DOHH2 (cell line): ENCODE results near the gene ADGRG4.

Experiments
- H3F3A ChIP-seq: fragments of 200-600 bp; sonication (generic), shearing (Covaris generic); 2 replicates; pipeline ENCODE4 v1.6.0; 2016; ENCODE audit warnings: antibody characterized with exemption, mild to moderate bottlenecking; ENCODE audit not compliant: control insufficient read depth, insufficient read depth
- H3K27ac ChIP-seq: fragments of 200-600 bp; sonication (generic); 2 replicates; pipeline ENCODE4 v1.5.1; 2014; ENCODE audit warnings: low read depth, mild to moderate bottlenecking, low read length, moderate library complexity
- H3K27me3 ChIP-seq: fragments of 200-600 bp; sonication (generic); 2 replicates; pipeline ENCODE4 v1.6.1; 2014; ENCODE audit warnings: mild to moderate bottlenecking, low read length, mixed read lengths; ENCODE audit not compliant: control insufficient read depth
- H3K36me3 ChIP-seq: fragments of 200-600 bp; sonication (generic); 2 replicates; pipeline ENCODE4 v1.6.1; 2014; ENCODE audit warnings: mild to moderate bottlenecking, low read length, moderate library complexity, mixed read lengths; ENCODE audit not compliant: control insufficient read depth
- H3K4me1 ChIP-seq: fragments of 200-600 bp; sonication (generic); 2 replicates; pipeline ENCODE4 v1.6.1; 2014; ENCODE audit warnings: mild to moderate bottlenecking, low read length, mixed read lengths; ENCODE audit not compliant: control insufficient read depth
- H3K4me2 ChIP-seq: fragments of 200-600 bp; sonication (generic); 2 replicates; pipeline ENCODE4 v1.6.0; 2014; ENCODE audit warnings: mild to moderate bottlenecking, low read length, moderate library complexity
- H3K4me3 ChIP-seq: fragments of 200-600 bp; sonication (generic); 2 replicates; pipeline ENCODE4 v1.5.1; 2014; ENCODE audit warnings: mild to moderate bottlenecking, low read length, mixed read lengths
- H3K79me2 ChIP-seq: fragments of 200-600 bp; sonication (generic); 2 replicates; pipeline ENCODE4 v1.6.1; 2014; ENCODE audit warnings: mild to moderate bottlenecking, low read length, mixed read lengths; ENCODE audit not compliant: control insufficient read depth
- H3K9me2 ChIP-seq: fragments of 200-600 bp; sonication (generic); replicated peaks from 2 replicates; pipeline ENCODE4 v1.6.1; 2014; ENCODE audit warnings: mild to moderate bottlenecking, low read length, mixed read lengths; ENCODE audit not compliant: control insufficient read depth
- H3K9me3 ChIP-seq: fragments of 200-600 bp; sonication (generic); 2 replicates; pipeline ENCODE4 v1.6.1; 2014; ENCODE audit warnings: antibody characterized with exemption, low read length, mixed read lengths; ENCODE audit not compliant: control insufficient read depth, insufficient read depth
- H4K20me1 ChIP-seq: fragments of 200-600 bp; sonication (generic); 2 replicates; pipeline ENCODE4 v1.6.0; 2014; ENCODE audit warnings: low read depth, mild to moderate bottlenecking, antibody characterized with exemption, low read length, moderate library complexity; ENCODE audit not compliant: control insufficient read depth, insufficient read depth
- CTCF ChIP-seq: fragments of 200-600 bp; sonication (generic); IDR thresholded peaks from one replicate; pipeline ENCODE4 v1.5.1; 2014; ENCODE audit warnings: antibody characterized with exemption, mild to moderate bottlenecking, low read depth, low read length; ENCODE audit not compliant: poor library complexity, severe bottlenecking
- EZH2phosphoT487 ChIP-seq: fragments of 200-600 bp; sonication (generic); IDR thresholded peaks from 2 replicates; pipeline ENCODE4 v1.6.1; 2017; ENCODE audit warnings: borderline replicate concordance, mild to moderate bottlenecking, antibody characterized with exemption, low read length, moderate library complexity, mixed read lengths

ADGRG4 gene

GRCh38 chrX:136268051-136269048, 32.4 kb upstream of the ADGRG4 start:
- H3K27ac ChIP-seq, result no peak overlapping the region
- H3K4me1 ChIP-seq, result peaks cover 30% of the 10 kb centered on the region
- no peak overlapping the region for H3K4me3 ChIP-seq
- H3K27me3 ChIP-seq, result no peaks in the 10 kb centered on the region
- no peak overlapping the region for H3K4me2 ChIP-seq
- no peaks in the 10 kb centered on the region for H3K9me3 ChIP-seq
- H3K9me2 ChIP-seq, result no peaks in the 10 kb centered on the region
- no peaks in the 10 kb centered on the region for H3K79me2 ChIP-seq
- TF ChIP-seq CTCF (peak; percentile 61), EZH2phosphoT487 (no peak)
- no peaks in the 10 kb centered on the region for H3F3A ChIP-seq
- no peaks in the 10 kb centered on the region for H3K36me3 ChIP-seq
- H4K20me1 ChIP-seq, result no peaks in the 10 kb centered on the region

DNA sequence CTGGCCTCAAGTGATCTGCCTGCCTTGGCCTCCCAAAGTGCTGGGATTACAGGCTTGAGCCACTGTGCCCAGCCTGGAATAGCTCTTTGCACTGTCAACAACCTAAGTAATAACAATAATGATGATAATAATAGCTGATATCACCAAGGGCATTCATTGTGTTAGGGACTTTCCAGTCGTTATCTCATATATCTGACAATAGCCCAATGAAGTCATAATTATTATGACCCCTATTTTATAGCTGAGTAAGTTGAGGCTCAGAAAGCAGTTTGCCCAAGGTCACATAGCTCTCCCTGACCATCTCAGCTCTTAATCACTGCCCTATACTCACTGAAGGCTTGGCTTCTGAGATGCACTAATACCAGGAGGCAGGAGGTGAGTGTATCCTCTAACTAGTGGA, 30.8 kb upstream of the ADGRG4 start:
- Histone ChIP-seq H3K36me3 (no peaks in the 10 kb centered on the region), H3K79me2 (no peaks in the 10 kb centered on the region), H4K20me1 (no peaks in the 10 kb centered on the region), H3K27ac (no peak overlapping the region), H3K4me3 (no peak overlapping the region), H3K9me2 (no peaks in the 10 kb centered on the region), H3F3A (no peaks in the 10 kb centered on the region), H3K4me1 (peaks cover 30% of the 10 kb centered on the region), H3K9me3 (no peaks in the 10 kb centered on the region), H3K27me3 (no peaks in the 10 kb centered on the region), H3K4me2 (no peak overlapping the region)
- no peak for TF ChIP-seq CTCF
- no peak for TF ChIP-seq EZH2phosphoT487

DNA sequence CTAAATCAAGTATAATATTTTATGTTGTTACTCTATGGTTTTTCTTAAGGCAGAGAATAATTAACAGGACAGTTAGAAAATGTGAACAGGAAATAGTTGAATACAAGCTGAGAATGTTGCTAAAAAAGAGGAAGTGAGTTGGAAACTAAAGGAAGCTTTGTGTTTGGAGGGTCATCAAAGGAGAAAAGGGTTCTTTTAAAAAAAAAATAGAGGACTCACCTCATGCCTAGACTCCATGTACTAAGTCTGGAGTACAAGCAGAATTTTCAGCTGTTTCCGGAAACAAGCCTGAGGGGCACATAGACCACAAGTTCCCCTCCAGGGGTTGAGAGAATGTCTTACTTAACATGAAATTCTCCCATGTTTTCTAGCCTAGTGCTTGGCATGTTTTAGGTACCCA, 29.5 kb upstream of the ADGRG4 start:
- Histone ChIP-seq H3K27me3 (no peaks in the 10 kb centered on the region), H3K36me3 (no peaks in the 10 kb centered on the region), H3K9me2 (no peaks in the 10 kb centered on the region), H3K27ac (peak overlapping the region; percentile 44), H3K9me3 (no peaks in the 10 kb centered on the region), H4K20me1 (no peaks in the 10 kb centered on the region), H3K4me2 (peak overlapping the region; percentile 58), H3K79me2 (no peaks in the 10 kb centered on the region), H3K4me1 (peaks cover 30% of the 10 kb centered on the region), H3K4me3 (0 out of 2 replicates have a peak overlapping the region, but pooled peaks have one; percentile 27), H3F3A (no peaks in the 10 kb centered on the region)
- TF ChIP-seq CTCF (no peak), EZH2phosphoT487 (no peak)
